K562 (cell line): ENCODE data around the gene FBXO46. TPM values are rescaled to one million over a fixed set of nuclear protein-coding genes. Genes with fewer than 3 reads are reported as not detected.

Experiments
- ARNT ChIP-seq, 2 experiments: fragments of 450-650 bp; IDR thresholded peaks; 2 replicates each; pipeline ENCODE4 v1.6.1; 2016; ENCODE audit warnings: mild to moderate bottlenecking in 1 of 2
- BRF2 ChIP-seq: IDR thresholded peaks from 3 replicates; pipeline ENCODE4 v1.6.1; 2011; ENCODE audit warnings: borderline replicate concordance, mild to moderate bottlenecking; ENCODE audit not compliant: insufficient read length, insufficient read depth
- CBX5 ChIP-seq: IDR thresholded peaks from 2 replicates; pipeline ENCODE4 v1.6.1; 2014; ENCODE audit warnings: low read depth, borderline replicate concordance
- DIDO1 ChIP-seq: fragments of 450-650 bp; IDR thresholded peaks from 2 replicates; pipeline ENCODE4 v1.6.1; 2016; ENCODE audit warnings: low read depth, missing biosample characterization, missing genetic modification characterization
- EP300 ChIP-seq: IDR thresholded peaks from 2 replicates; pipeline ENCODE4 v1.6.1; 2012; ENCODE audit warnings: low read length, improper control_type of control experiment
- FOS ChIP-seq: IDR thresholded peaks from 3 replicates; pipeline ENCODE4 v1.6.1; 2011; ENCODE audit not compliant: insufficient read length; ENCODE audit errors: extremely low read depth
- FOXP1 ChIP-seq: sonication (generic); formaldehyde crosslinking; IDR thresholded peaks from 2 replicates; pipeline ENCODE4 v1.8.0; 2022; ENCODE audit warnings: mild to moderate bottlenecking, missing genetic modification reagents
- HINFP ChIP-seq: fragments of 450-650 bp; conservative IDR thresholded peaks from 2 replicates; pipeline ENCODE4 v1.6.1; 2016; ENCODE audit warnings: missing genetic modification characterization, low read depth, mild to moderate bottlenecking, control low read depth, missing compliant biosample characterization
- KLF1 ChIP-seq: fragments of 450-650 bp; IDR thresholded peaks from 2 replicates; pipeline ENCODE4 v1.6.1; 2016; ENCODE audit warnings: missing genetic modification characterization, missing compliant biosample characterization
- KLF6 ChIP-seq: fragments of 250-450 bp; sonication (Bioruptor Pico); IDR thresholded peaks from 2 replicates; pipeline ENCODE4 v1.4.0; 2020; ENCODE audit warnings: mild to moderate bottlenecking, moderate library complexity, borderline replicate concordance
- NCOA2 ChIP-seq, 2 experiments: fragments of 450-650 bp; IDR thresholded peaks; 2 replicates each; pipeline ENCODE4 v1.6.1; 2018; ENCODE audit warnings: mild to moderate bottlenecking in 2 of 2, moderate library complexity in 1 of 2; ENCODE audit not compliant: partially characterized antibody in 2 of 2
- NFYB ChIP-seq: IDR thresholded peaks from 2 replicates; pipeline ENCODE4 v1.6.1; 2011; ENCODE audit warnings: mild to moderate bottlenecking, moderate library complexity; ENCODE audit not compliant: insufficient read length; ENCODE audit errors: extremely low read depth
- NR2C2 ChIP-seq, 2 experiments: fragments of 200-800 bp in 1 of 2; sonication (Bioruptor generic) in 1 of 2; sonication (generic) in 1 of 2; formaldehyde crosslinking in 1 of 2; IDR thresholded peaks; 2 replicates each; pipeline versions ENCODE4 v1.6.1 to v1.8.0; 2016 to 2022; ENCODE audit warnings: mild to moderate bottlenecking in 1 of 2, missing compliant biosample characterization in 1 of 2, missing genetic modification characterization in 1 of 2, missing genetic modification reagents in 1 of 2
- POLR2AphosphoS5 ChIP-seq: IDR thresholded peaks from 2 replicates; pipeline ENCODE4 v1.6.1; 2011; ENCODE audit warnings: mild to moderate bottlenecking, low read depth, low read length, moderate library complexity; ENCODE audit not compliant: control insufficient read depth, insufficient read depth
- POLR2H ChIP-seq: IDR thresholded peaks from 2 replicates; pipeline ENCODE4 v1.6.1; 2016; ENCODE audit warnings: missing genetic modification characterization, low read depth, mild to moderate bottlenecking, control low read depth, missing compliant biosample characterization, moderate library complexity
- SRSF7 ChIP-seq: fragments of 200-400 bp; formaldehyde crosslinking; optimal IDR thresholded peaks from 2 replicates; pipeline ENCODE3; 2017; ENCODE audit warnings: mild to moderate bottlenecking, low read depth, low read length
- VEZF1 ChIP-seq: fragments of 200-800 bp; sonication (Bioruptor generic); IDR thresholded peaks from 2 replicates; pipeline ENCODE4 v1.6.1; 2017; ENCODE audit warnings: missing genetic modification characterization, missing compliant biosample characterization
- XRCC4 ChIP-seq: IDR thresholded peaks from one replicate; pipeline ENCODE4 v1.6.1; 2011; ENCODE audit not compliant: insufficient read depth, insufficient read length; ENCODE audit errors: extremely low read depth
- ZNF696 ChIP-seq: fragments of 250-450 bp; sonication (Bioruptor Pico); conservative IDR thresholded peaks from 2 replicates; pipeline ENCODE4 v1.4.0; 2020; ENCODE audit warnings: mild to moderate bottlenecking, moderate library complexity
- ZNF77 ChIP-seq: fragments of 250-450 bp; sonication (Bioruptor Pico); IDR thresholded peaks from 2 replicates; pipeline ENCODE4 v1.5.0; 2020
- polyA plus RNA-seq, 8 experiments: library from polyadenylated mRNA; depleted of rRNA in 4 of 8; stranded (reverse) in 5 of 8; unstranded in 3 of 8; fragments of >200 nt; fragmentation: Nextera tagmentation in 2 of 8; fragmentation: Illumina TruSeq in 1 of 8; extraction: Ambion mirVana in 2 of 8; extraction: Trizol in 1 of 8; gene quantifications; 2 replicates each; pipeline versions ENCODE4 v1.2.1 to v1.2.3, GENCODE V29; 2011 to 2014; ENCODE audit warnings: inconsistent platforms in 1 of 8, missing spikeins in 1 of 8
- total RNA-seq, 7 experiments: library from RNA; depleted of rRNA in 6 of 7; stranded (reverse); fragments of >200 nt in 6 of 7; fragmentation: Illumina TruSeq in 2 of 7; extraction: Trizol in 2 of 7; gene quantifications; 2 replicates each; pipeline versions ENCODE4 v1.2.1 to v1.2.3, GENCODE V29; 2011 to 2021; ENCODE audit warnings: low replicate concordance in 1 of 7
- TF ChIP-seq, protein P1 (sequence below): fragments of 450-650 bp; conservative IDR thresholded peaks from 2 replicates; pipeline ENCODE4 v1.6.1; 2016; ENCODE audit warnings: missing genetic modification characterization, low read depth, mild to moderate bottlenecking, missing compliant biosample characterization, moderate library complexity

The FBXO46 gene
- total and polyA plus RNA-seq, 9 of the 15 experiments (the other 6 are each of a cell fraction or from before 2014, with no cell fraction given): 1.5 to 36.1 (median 7.3) TPM

DNA sequence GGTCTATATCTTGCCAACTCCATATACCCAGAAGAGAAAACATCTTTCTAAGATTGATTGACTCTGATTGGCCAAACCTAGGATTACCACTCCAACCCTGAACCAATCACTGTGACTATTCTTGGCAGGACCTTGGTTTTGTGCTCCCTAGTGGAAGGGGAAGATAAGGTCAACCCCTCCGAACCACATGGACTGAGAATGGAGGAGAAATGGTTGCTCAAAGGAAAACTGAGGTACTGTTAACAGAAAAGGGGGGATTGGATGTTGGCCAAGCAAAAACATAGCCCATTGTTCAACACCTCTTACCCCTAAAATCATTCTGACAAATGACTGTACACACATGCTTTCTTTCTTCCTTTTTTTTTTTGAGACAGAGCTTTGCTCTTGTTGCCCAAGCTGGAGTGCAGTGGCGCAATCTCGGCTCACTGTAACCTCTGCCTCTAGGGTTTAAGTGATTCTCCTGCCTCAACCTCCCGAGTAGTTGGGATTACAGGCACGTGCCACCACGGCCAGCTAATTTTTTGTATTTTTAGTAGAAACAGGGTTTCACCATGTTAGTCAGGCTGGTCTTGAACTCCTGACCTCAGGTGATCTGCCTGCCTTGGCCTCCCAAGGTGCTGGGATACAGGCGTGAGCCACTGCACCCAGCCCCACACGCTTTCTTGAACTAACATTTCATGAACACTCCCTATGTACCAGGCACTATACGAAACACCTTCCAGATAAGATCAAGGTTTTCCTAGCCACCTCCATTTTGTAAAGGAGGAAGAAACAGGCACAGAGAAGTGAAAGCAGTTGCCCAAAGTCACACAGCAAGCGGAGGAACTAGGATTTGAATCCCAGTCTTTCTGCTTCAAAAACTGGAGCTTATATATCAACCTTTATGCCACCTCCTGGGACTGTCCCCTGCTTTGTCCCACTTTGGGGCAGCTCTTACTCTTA is 9.1 kb upstream of the FBXO46 start (continued):
- TF ChIP-seq VEZF1 (CRISPR knock-in tag) (peak; percentile 57), NFYB (peak; percentile 50), CBX5 (no peak), DIDO1 (0 out of 2 replicates have a peak, but pooled peaks have one; percentile 57), NR2C2 (CRISPR knock-in tag; IDR thresholded peaks at IDR 0.05) (no peak), NR2C2 (tag; IDR thresholded peaks at IDR 0.05) (peak; percentile 95), FOXP1 (no peak), BRF2 (no peak), SRSF7 (no peak), HINFP (tag) (no peak; the same call in 1 of the 2 replicates), NCOA2 (IDR thresholded peaks at IDR 0.05; ENCODE audit: partially characterized antibody in 2 of 2) (no peak), KLF6 (CRISPR knock-in tag) (no peak), POLR2AphosphoS5 (peak; percentile 81), ZNF77 (CRISPR knock-in tag) (no peak), FOS (peak; percentile 77), EP300 (no peak), KLF1 (tag) (no peak), XRCC4 (no peak), ARNT (IDR thresholded peaks at IDR 0.05) (peak in 1 of 2 experiments; percentile 50; a peak in 1 of 4 replicates), POLR2H (peak; percentile 94), ZNF696 (no peak)
- TF ChIP-seq, protein P1, sequence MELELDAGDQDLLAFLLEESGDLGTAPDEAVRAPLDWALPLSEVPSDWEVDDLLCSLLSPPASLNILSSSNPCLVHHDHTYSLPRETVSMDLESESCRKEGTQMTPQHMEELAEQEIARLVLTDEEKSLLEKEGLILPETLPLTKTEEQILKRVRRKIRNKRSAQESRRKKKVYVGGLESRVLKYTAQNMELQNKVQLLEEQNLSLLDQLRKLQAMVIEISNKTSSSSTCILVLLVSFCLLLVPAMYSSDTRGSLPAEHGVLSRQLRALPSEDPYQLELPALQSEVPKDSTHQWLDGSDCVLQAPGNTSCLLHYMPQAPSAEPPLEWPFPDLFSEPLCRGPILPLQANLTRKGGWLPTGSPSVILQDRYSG: peak; percentile 85
